Measurements from ENCODE around the gene FRAS1. TPM values are rescaled to one million over a fixed set of nuclear protein-coding genes. Genes with fewer than 3 reads are reported as not detected.

FRAS1 gene
- total and polyA plus RNA-seq, 12 donors: 0.20 to 2.3 (median 0.84) TPM

DNA sequence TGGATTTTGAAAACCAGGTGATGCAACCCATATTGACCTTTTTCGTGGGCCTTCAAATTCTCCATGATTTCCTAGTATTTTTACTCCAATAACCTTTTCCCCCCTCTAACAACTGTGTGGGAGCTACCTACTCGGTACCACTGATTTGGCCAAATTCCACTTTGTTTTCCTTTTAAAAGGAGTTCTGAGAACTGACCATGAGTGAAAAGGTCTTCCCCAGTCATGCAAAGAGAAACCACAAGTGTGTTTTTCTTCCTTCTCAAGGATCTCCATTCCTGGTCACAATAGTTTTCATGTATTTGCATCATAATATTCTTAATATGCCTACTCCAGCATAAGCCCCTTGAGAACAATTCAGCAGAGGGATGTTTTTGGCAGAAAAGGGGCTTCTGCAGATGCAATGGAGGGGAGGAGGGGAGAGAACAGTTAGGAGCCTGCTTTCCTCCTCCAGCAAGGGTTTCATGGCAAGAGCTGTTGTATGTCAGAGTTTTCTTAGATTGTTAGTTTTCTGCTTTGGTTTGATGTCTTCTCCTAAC is 299.2 kb downstream of the FRAS1 start:
- intact Hi-C loops (cut with DNase I): no loop called here
- Histone ChIP-seq H3K36me3 (replicated peaks in 1 of 2) (no peaks in the 10 kb centered on the region), H3K27ac (no peak overlapping the region), H3K4me3 (no peak overlapping the region), H3K4me1 (replicated peaks in 1 of 2) (no peaks in the 10 kb centered on the region), H3K9me3 (replicated peaks in 1 of 3) (no peaks in the 10 kb centered on the region), H3K27me3 (no peaks in the 10 kb centered on the region)
- 51 to 97% (median 77%) methylated on average over 2 of the region's 2 CpGs for WGBS, 4 donors
- no peak for TF ChIP-seq CTCF (IDR thresholded peaks at IDR 0.05)
- no peak for TF ChIP-seq POLR2A (IDR thresholded peaks at IDR 0.05)
- no peak for DNase-seq

DNA sequence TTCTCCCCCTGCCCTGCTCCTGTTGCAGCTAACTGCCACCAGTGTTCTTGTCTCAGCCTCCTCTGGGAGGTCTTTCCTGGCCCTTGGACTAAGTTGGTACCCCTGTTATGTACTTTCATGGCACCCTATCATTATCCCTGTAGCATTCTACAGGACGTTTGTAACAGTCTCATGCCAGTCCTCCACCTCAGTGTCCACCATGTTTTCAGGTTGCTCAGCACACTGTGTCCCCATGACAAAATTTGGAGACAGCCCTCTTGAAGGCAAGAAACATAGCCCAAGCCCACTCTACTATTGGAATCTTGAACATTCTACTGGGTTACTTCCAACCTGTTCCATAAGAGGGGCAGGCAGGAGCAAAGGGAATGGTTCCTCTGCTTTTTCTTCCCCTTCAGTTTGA is 300.0 kb downstream of the FRAS1 start:
- no peak for DNase-seq
- Histone ChIP-seq H3K4me1 (replicated peaks in 1 of 2) (no peaks in the 10 kb centered on the region), H3K27ac (no peak overlapping the region), H3K36me3 (replicated peaks in 1 of 2) (no peaks in the 10 kb centered on the region), H3K9me3 (replicated peaks in 1 of 3) (no peaks in the 10 kb centered on the region), H3K27me3 (no peaks in the 10 kb centered on the region), H3K4me3 (no peak overlapping the region)
- no peak for TF ChIP-seq POLR2A (IDR thresholded peaks at IDR 0.05)
- intact Hi-C loops (cut with DNase I): no loop called here
- 31 to 73% (median 48%) methylated on average over 1 of the region's 1 CpG for WGBS, 4 donors

- intact Hi-C loops (cut with DNase I): no loop called here
- Histone ChIP-seq H3K27me3 (no peaks in the 10 kb centered on the region), H3K9me3 (replicated peaks in 1 of 3) (no peaks in the 10 kb centered on the region), H3K4me3 (no peak overlapping the region), H3K36me3 (replicated peaks in 1 of 2) (no peaks in the 10 kb centered on the region), H3K27ac (no peak overlapping the region), H3K4me1 (replicated peaks in 1 of 2) (no peaks in the 10 kb centered on the region)
- DNase-seq: no peak
- WGBS, 4 donors: 57 to 75% (median 65%) methylated on average over 3 of the region's 3 CpGs
- TF ChIP-seq CTCF (IDR thresholded peaks at IDR 0.05): no peak
- TF ChIP-seq POLR2A (IDR thresholded peaks at IDR 0.05): no peak
Observed at GRCh38 chr4:78360466-78360865, 303.3 kb downstream of the FRAS1 start.

GRCh38 chr4:78361621-78362120 is 304.5 kb downstream of the FRAS1 start:
- TF ChIP-seq CTCF (IDR thresholded peaks at IDR 0.05): no peak
- TF ChIP-seq POLR2A (IDR thresholded peaks at IDR 0.05): no peak
- 61 to 78% (median 67%) methylated on average over 4 of the region's 4 CpGs for WGBS, 4 donors
- Histone ChIP-seq H3K27me3 (no peaks in the 10 kb centered on the region), H3K9me3 (replicated peaks in 1 of 3) (no peaks in the 10 kb centered on the region), H3K4me3 (no peak overlapping the region), H3K27ac (no peak overlapping the region), H3K36me3 (replicated peaks in 1 of 2) (no peaks in the 10 kb centered on the region), H3K4me1 (replicated peaks in 1 of 2) (no peaks in the 10 kb centered on the region)
- intact Hi-C loops (cut with DNase I): no loop called here
- no peak for DNase-seq

DNA sequence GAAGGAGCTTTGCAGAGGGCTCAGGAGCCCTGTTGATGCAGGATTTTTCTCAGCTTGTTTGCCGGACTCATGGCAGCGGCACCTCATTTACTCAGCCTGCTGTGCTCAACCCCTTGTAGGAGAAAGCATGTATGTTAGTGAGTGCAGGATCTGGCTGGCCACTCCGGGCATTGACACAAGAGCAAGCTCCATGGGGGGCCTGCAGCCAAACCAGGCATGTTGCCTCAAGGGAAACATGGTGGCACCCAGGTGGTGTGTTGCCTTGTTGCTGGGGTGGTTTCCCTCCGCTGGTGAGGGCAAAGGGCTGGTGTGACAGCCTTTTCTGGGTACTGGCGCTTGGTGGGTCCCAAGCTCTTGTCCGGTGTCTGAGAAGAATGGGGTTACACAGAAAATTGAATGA is 305.2 kb downstream of the FRAS1 start:
- Histone ChIP-seq H3K4me3 (no peak overlapping the region), H3K27ac (no peak overlapping the region), H3K27me3 (no peaks in the 10 kb centered on the region), H3K4me1 (replicated peaks in 1 of 2) (no peaks in the 10 kb centered on the region), H3K9me3 (replicated peaks in 1 of 3) (no peaks in the 10 kb centered on the region), H3K36me3 (replicated peaks in 1 of 2) (no peaks in the 10 kb centered on the region)
- TF ChIP-seq POLR2A (IDR thresholded peaks at IDR 0.05) (no peak), CTCF (IDR thresholded peaks at IDR 0.05) (no peak)
- DNase-seq: no peak
- WGBS, 4 donors: 87 to 95% (median 93%) methylated on average over 5 to 6 of the region's 6 CpGs
- intact Hi-C loops (cut with DNase I): no loop called here
